ENCODE results near the gene FBLL1. TPM values are rescaled to one million over a fixed set of nuclear protein-coding genes. Genes with fewer than 3 reads are reported as not detected.

Gene FBLL1
- total and polyA plus RNA-seq, 9 of the 15 experiments (the other 6 are each of a cell fraction or from before 2014, with no cell fraction given) = not detected

DNA sequence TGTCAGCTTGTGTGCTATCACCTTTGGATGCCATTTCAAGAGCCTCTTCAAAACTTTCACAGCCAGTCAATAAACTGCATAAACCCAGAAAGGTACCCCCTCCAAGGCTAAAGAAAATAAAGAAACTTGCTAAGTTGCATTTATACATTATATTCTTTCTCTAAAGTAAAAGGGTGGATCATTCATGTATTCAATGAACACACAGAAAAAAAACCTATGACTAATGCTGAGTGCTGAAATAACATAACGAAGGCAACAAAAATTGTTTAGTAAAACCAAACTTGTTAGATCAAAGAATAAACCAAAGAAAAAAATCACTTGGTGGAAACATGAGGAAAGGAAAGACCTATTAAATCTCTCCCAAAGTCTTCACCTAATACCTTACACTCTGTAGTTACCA is 34.9 kb downstream of the FBLL1 start:
- no peak overlapping the region for H3K4me3 ChIP-seq
- 86% methylated on average over 1 of the region's 1 CpG for WGBS (ENCODE audit: insufficient coverage, low coverage, missing lambda C conversion rate)
- H3K9me1 ChIP-seq (ENCODE audit: control insufficient read depth, insufficient read depth, low read length) = no peaks in the 10 kb centered on the region
- no peak overlapping the region for H2AFZ ChIP-seq (ENCODE audit: low read depth, low read length)
- in situ Hi-C loops (cut with MboI) = no loop called here
- POLR2A ChIA-PET = no interaction called here
- no peak for ATAC-seq
- H3K4me2 ChIP-seq (ENCODE audit: insufficient read depth, low read length) = no peak overlapping the region
- intact Hi-C loops (cut with micrococcal nuclease) = no loop called here
- peaks cover 93% of the 10 kb centered on the region for H3K36me3 ChIP-seq (ENCODE audit: control insufficient read depth, insufficient read depth, low read length)
- H3K9ac ChIP-seq (ENCODE audit: insufficient read depth in 1 of 2, low read depth in 2 of 2, low read length in 2 of 2) = no peak overlapping the region
- H3K27me3 ChIP-seq (ENCODE audit: control insufficient read depth in 2 of 2, insufficient read depth in 2 of 2, low read length in 2 of 2) = no peaks in the 10 kb centered on the region
- H3K9me3 ChIP-seq (replicated peaks; ENCODE audit: control insufficient read depth, insufficient read depth, low read depth, low read length) = no peaks in the 10 kb centered on the region
- H3K4me1 ChIP-seq (replicated peaks in 1 of 2; ENCODE audit: control insufficient read depth in 2 of 2, insufficient read depth in 2 of 2, low read length in 2 of 2) = no peaks in the 10 kb centered on the region
- H3K79me2 ChIP-seq (ENCODE audit: control insufficient read depth, insufficient read depth, low read length) = peaks cover 61% of the 10 kb centered on the region
- CTCF ChIA-PET (ENCODE audit: low intra/inter-chr PET ratio) = no interaction called here
- DNase-seq (ENCODE audit: extremely low read depth in 1 of 4, low spot score in 3 of 4) = no peak
- FAIRE-seq = no peak
- H4K20me1 ChIP-seq (replicated peaks; ENCODE audit: control insufficient read depth, insufficient read depth, low read length) = no peaks in the 10 kb centered on the region; the same call in 1 of the 2 replicates
- no TSS peak for BruUV-seq (replicated peaks)
- no peak overlapping the region for H3K27ac ChIP-seq (ENCODE audit: extremely low read depth, low read depth, low read length)
- no peak for TF ChIP-seq GABPB1 (CRISPR knock-in tag; IDR thresholded peaks at IDR 0.05)
- no peak for TF ChIP-seq POLR2AphosphoS2 (IDR thresholded peaks at IDR 0.05; ENCODE audit: low read length)
- TF ChIP-seq BHLHE40 (IDR thresholded peaks at IDR 0.05; ENCODE audit: low read length) = no peak
- TF ChIP-seq ETV1 (tag; conservative IDR thresholded peaks at IDR 0.05; ENCODE audit: low read depth) = no peak
- TF ChIP-seq DACH1 (IDR thresholded peaks at IDR 0.05; ENCODE audit: partially characterized antibody) = no peak
- TF ChIP-seq SMC3 (conservative IDR thresholded peaks at IDR 0.05; ENCODE audit: insufficient read depth, low read depth, low read length) = no peak
- TF ChIP-seq ZKSCAN8 (CRISPR knock-in tag; IDR thresholded peaks at IDR 0.05) = no peak
- no peak for TF ChIP-seq ZNF785 (CRISPR knock-in tag; IDR thresholded peaks at IDR 0.05)
- no peak for TF ChIP-seq PHF20 (IDR thresholded peaks at IDR 0.05; ENCODE audit: partially characterized antibody)
- TF ChIP-seq HMG20B (CRISPR knock-in tag; IDR thresholded peaks at IDR 0.05) = no peak
- TF ChIP-seq CBFB (CRISPR knock-in tag; IDR thresholded peaks at IDR 0.05) = no peak
- TF ChIP-seq ETS2 (tag; IDR thresholded peaks at IDR 0.05; ENCODE audit: borderline replicate concordance, poor library complexity, severe bottlenecking) = no peak
- TF ChIP-seq ZNF77 (CRISPR knock-in tag; IDR thresholded peaks at IDR 0.05) = no peak
- TF ChIP-seq, protein P1, sequence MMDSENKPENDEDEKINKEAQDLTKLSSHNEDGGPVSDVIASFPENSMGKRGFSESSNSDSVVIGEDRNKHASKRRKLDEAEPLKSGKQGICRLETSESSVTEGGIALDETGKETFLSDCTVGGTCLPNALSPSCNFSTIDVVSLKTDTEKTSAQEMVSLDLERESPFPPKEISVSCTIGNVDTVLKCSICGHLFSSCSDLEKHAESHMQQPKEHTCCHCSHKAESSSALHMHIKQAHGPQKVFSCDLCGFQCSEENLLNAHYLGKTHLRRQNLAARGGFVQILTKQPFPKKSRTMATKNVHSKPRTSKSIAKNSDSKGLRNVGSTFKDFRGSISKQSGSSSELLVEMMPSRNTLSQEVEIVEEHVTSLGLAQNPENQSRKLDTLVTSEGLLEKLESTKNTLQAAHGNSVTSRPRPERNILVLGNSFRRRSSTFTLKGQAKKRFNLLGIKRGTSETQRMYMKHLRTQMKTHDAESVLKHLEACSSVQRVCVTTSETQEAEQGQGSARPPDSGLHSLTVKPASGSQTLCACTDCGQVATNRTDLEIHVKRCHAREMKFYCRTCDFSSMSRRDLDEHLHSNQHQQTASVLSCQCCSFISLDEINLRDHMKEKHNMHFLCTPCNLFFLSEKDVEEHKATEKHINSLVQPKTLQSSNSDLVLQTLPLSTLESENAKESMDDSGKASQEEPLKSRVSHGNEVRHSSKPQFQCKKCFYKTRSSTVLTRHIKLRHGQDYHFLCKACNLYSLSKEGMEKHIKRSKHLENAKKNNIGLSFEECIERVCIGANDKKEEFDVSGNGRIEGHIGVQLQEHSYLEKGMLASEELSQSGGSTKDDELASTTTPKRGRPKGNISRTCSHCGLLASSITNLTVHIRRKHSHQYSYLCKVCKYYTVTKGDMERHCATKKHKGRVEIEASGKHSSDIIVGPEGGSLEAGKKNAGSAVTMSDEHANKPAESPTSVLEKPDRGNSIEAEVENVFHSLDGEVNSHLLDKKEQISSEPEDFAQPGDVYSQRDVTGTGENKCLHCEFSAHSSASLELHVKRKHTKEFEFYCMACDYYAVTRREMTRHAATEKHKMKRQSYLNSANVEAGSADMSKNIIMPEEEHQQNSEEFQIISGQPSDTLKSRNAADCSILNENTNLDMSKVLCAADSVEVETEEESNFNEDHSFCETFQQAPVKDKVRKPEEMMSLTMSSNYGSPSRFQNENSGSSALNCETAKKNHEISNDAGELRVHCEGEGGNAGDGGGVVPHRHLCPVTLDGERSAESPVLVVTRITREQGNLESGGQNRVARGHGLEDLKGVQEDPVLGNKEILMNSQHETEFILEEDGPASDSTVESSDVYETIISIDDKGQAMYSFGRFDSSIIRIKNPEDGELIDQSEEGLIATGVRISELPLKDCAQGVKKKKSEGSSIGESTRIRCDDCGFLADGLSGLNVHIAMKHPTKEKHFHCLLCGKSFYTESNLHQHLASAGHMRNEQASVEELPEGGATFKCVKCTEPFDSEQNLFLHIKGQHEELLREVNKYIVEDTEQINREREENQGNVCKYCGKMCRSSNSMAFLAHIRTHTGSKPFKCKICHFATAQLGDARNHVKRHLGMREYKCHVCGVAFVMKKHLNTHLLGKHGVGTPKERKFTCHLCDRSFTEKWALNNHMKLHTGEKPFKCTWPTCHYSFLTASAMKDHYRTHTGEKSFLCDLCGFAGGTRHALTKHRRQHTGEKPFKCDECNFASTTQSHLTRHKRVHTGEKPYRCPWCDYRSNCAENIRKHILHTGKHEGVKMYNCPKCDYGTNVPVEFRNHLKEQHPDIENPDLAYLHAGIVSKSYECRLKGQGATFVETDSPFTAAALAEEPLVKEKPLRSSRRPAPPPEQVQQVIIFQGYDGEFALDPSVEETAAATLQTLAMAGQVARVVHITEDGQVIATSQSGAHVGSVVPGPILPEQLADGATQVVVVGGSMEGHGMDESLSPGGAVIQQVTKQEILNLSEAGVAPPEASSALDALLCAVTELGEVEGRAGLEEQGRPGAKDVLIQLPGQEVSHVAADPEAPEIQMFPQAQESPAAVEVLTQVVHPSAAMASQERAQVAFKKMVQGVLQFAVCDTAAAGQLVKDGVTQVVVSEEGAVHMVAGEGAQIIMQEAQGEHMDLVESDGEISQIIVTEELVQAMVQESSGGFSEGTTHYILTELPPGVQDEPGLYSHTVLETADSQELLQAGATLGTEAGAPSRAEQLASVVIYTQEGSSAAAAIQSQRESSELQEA (IDR thresholded peaks at IDR 0.05; ENCODE audit: low read depth) = no peak
- TF ChIP-seq ZNF41 (CRISPR knock-in tag; conservative IDR thresholded peaks at IDR 0.05) = no peak
- TF ChIP-seq, protein P2, sequence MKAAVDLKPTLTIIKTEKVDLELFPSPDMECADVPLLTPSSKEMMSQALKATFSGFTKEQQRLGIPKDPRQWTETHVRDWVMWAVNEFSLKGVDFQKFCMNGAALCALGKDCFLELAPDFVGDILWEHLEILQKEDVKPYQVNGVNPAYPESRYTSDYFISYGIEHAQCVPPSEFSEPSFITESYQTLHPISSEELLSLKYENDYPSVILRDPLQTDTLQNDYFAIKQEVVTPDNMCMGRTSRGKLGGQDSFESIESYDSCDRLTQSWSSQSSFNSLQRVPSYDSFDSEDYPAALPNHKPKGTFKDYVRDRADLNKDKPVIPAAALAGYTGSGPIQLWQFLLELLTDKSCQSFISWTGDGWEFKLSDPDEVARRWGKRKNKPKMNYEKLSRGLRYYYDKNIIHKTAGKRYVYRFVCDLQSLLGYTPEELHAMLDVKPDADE (conservative IDR thresholded peaks at IDR 0.05; ENCODE audit: control insufficient read depth, low read depth, low read length) = no peak
- TF ChIP-seq TEAD2 (tag; IDR thresholded peaks at IDR 0.05) = no peak

Data from K562 (cell line).